HL-60 (cell line): ENCODE results near the gene ANO9.
"Not testable (repeated sequence)": the region's sequence is repeated elsewhere in the genome, so short reads cannot be mapped to it uniquely, and the experiment has no call there.

ENCODE experiments used
- DNase-seq, 2 experiments: peaks; one replicate each; pipeline ENCODE4 v3.0.0-alpha.2; 2010 to 2020; ENCODE audit warnings: low read depth in 1 of 2, low spot score in 1 of 2
- H3K27ac ChIP-seq: fragments of 250-450 bp; sonication (Bioruptor Pico); replicated peaks from 2 replicates; pipeline ENCODE4 v1.5.1; 2020; ENCODE audit warnings: mild to moderate bottlenecking, moderate library complexity
- H3K27me3 ChIP-seq: fragments of 250-450 bp; sonication (Bioruptor Pico); 2 replicates; pipeline ENCODE4 v1.5.1; 2021; ENCODE audit warnings: mild to moderate bottlenecking, moderate library complexity; ENCODE audit not compliant: insufficient read depth, poor library complexity, severe bottlenecking
- H3K4me3 ChIP-seq: replicated peaks from 2 replicates; pipeline ENCODE4 v1.5.1; 2011; ENCODE audit warnings: mild to moderate bottlenecking, control low read depth, low read length; ENCODE audit not compliant: insufficient read depth
- CTCF ChIP-seq: IDR thresholded peaks from one replicate; pipeline ENCODE4 v1.5.1; 2011; ENCODE audit warnings: low read length, control low read depth, inconsistent platforms; ENCODE audit not compliant: insufficient read depth
- GABPA ChIP-seq: IDR thresholded peaks from 2 replicates; pipeline ENCODE4 v1.6.1; 2012; ENCODE audit warnings: low read depth
- POLR2AphosphoS5 ChIP-seq: IDR thresholded peaks from 2 replicates; pipeline ENCODE4 v1.6.1; 2012; ENCODE audit warnings: low read depth
- REST ChIP-seq: IDR thresholded peaks from 2 replicates; pipeline ENCODE4 v1.6.1; 2012; ENCODE audit warnings: low read depth; ENCODE audit not compliant: insufficient replicate concordance
- SPI1 ChIP-seq: IDR thresholded peaks from 2 replicates; pipeline ENCODE4 v1.6.1; 2012; ENCODE audit warnings: low read depth, mild to moderate bottlenecking, borderline replicate concordance

Gene ANO9

GRCh38 chr11:472816-473215 lies 31.0 kb upstream of the ANO9 start:
- Histone ChIP-seq H3K27ac (no peak overlapping the region), H3K27me3 (no peaks in the 10 kb centered on the region), H3K4me3 (no peak overlapping the region)
- TF ChIP-seq POLR2AphosphoS5 (no peak), REST (no peak), SPI1 (no peak), GABPA (no peak), CTCF (no peak)
- no peak for DNase-seq

- Histone ChIP-seq H3K4me3 (no peak overlapping the region), H3K27me3 (no peaks in the 10 kb centered on the region), H3K27ac (no peak overlapping the region)
- no peak for DNase-seq
- TF ChIP-seq POLR2AphosphoS5 (no peak), SPI1 (no peak), GABPA (no peak), REST (no peak), CTCF (no peak)
Observed at GRCh38 chr11:472272-472671, 30.5 kb upstream of the ANO9 start.

GRCh38 chr11:471468-472145 lies 29.8 kb upstream of the ANO9 start:
- Histone ChIP-seq H3K27me3 (no peaks in the 10 kb centered on the region), H3K4me3 (no peak overlapping the region), H3K27ac (no peak overlapping the region)
- no peak for TF ChIP-seq POLR2AphosphoS5
- no peak for TF ChIP-seq SPI1
- DNase-seq: no peak

- TF ChIP-seq GABPA (no peak), SPI1 (no peak), POLR2AphosphoS5 (no peak), REST (no peak), CTCF (no peak)
- H3K27me3 ChIP-seq: no peaks in the 10 kb centered on the region
- no peak for DNase-seq
- no peak overlapping the region for H3K27ac ChIP-seq
- no peak overlapping the region for H3K4me3 ChIP-seq
Observed at GRCh38 chr11:469684-470560, 28.1 kb upstream of the ANO9 start.

GRCh38 chr11:469026-469683 lies 27.3 kb upstream of the ANO9 start:
- not testable (repeated sequence) for DNase-seq, H3K27me3 ChIP-seq, H3K27ac ChIP-seq, H3K4me3 ChIP-seq
